ENCODE results near the gene SLITRK5.

The SLITRK5 gene

GRCh38 chr13:87677043-87677495 lies 5.9 kb downstream of the SLITRK5 start:
- no peak overlapping the region for H3K9ac ChIP-seq (ENCODE audit: low read length)
- H3K27me3 ChIP-seq (ENCODE audit: control insufficient read depth, insufficient read depth, low read length) = peaks cover 64% of the 10 kb centered on the region
- no peak overlapping the region for H3K4me3 ChIP-seq (ENCODE audit: low read length)
- H3K9me3 ChIP-seq (ENCODE audit: control insufficient read depth, low read length) = no peaks in the 10 kb centered on the region
- no peaks in the 10 kb centered on the region for H3K36me3 ChIP-seq (ENCODE audit: control insufficient read depth, insufficient read depth, low read length)
- H3K4me1 ChIP-seq (ENCODE audit: control insufficient read depth, insufficient read depth, low read length) = peaks cover 11% of the 10 kb centered on the region

GRCh38 chr13:87677496-87678371 lies 6.6 kb downstream of the SLITRK5 start:
- peaks cover 11% of the 10 kb centered on the region for H3K4me1 ChIP-seq (ENCODE audit: control insufficient read depth, insufficient read depth, low read length)
- H3K27me3 ChIP-seq (ENCODE audit: control insufficient read depth, insufficient read depth, low read length) = peaks cover 59% of the 10 kb centered on the region
- H3K9me3 ChIP-seq (ENCODE audit: control insufficient read depth, low read length) = no peaks in the 10 kb centered on the region
- no peaks in the 10 kb centered on the region for H3K36me3 ChIP-seq (ENCODE audit: control insufficient read depth, insufficient read depth, low read length)
- H3K9ac ChIP-seq (ENCODE audit: low read length) = no peak overlapping the region
- H3K4me3 ChIP-seq (ENCODE audit: low read length) = peak overlapping the region; percentile 44

GRCh38 chr13:87678372-87678752 lies 7.2 kb downstream of the SLITRK5 start:
- Histone ChIP-seq H3K27me3 (ENCODE audit: control insufficient read depth, insufficient read depth, low read length) (peaks cover 53% of the 10 kb centered on the region), H3K36me3 (ENCODE audit: control insufficient read depth, insufficient read depth, low read length) (no peaks in the 10 kb centered on the region), H3K4me3 (ENCODE audit: low read length) (peak overlapping the region; percentile 44), H3K9me3 (ENCODE audit: control insufficient read depth, low read length) (no peaks in the 10 kb centered on the region), H3K4me1 (ENCODE audit: control insufficient read depth, insufficient read depth, low read length) (peaks cover 11% of the 10 kb centered on the region), H3K9ac (ENCODE audit: low read length) (no peak overlapping the region)

- peaks cover 11% of the 10 kb centered on the region for H3K4me1 ChIP-seq (ENCODE audit: control insufficient read depth, insufficient read depth, low read length)
- H3K4me3 ChIP-seq (ENCODE audit: low read length) = no peak overlapping the region
- H3K9me3 ChIP-seq (ENCODE audit: control insufficient read depth, low read length) = no peaks in the 10 kb centered on the region
- H3K36me3 ChIP-seq (ENCODE audit: control insufficient read depth, insufficient read depth, low read length) = no peaks in the 10 kb centered on the region
- no peak overlapping the region for H3K9ac ChIP-seq (ENCODE audit: low read length)
- H3K27me3 ChIP-seq (ENCODE audit: control insufficient read depth, insufficient read depth, low read length) = peaks cover 34% of the 10 kb centered on the region
Measured at GRCh38 chr13:87680298-87680697, 9.1 kb downstream of the SLITRK5 start.

GRCh38 chr13:87684850-87685742 lies 13.9 kb downstream of the SLITRK5 start:
- Histone ChIP-seq H3K9ac (ENCODE audit: low read length) (no peak overlapping the region), H3K27me3 (ENCODE audit: control insufficient read depth, insufficient read depth, low read length) (no peaks in the 10 kb centered on the region), H3K4me1 (ENCODE audit: control insufficient read depth, insufficient read depth, low read length) (no peaks in the 10 kb centered on the region), H3K36me3 (ENCODE audit: control insufficient read depth, insufficient read depth, low read length) (no peaks in the 10 kb centered on the region), H3K9me3 (ENCODE audit: control insufficient read depth, low read length) (no peaks in the 10 kb centered on the region), H3K4me3 (ENCODE audit: low read length) (no peak overlapping the region)

GRCh38 chr13:87696458-87696857 lies 25.3 kb downstream of the SLITRK5 start:
- no peaks in the 10 kb centered on the region for H3K9me3 ChIP-seq (ENCODE audit: control insufficient read depth, low read length)
- H3K36me3 ChIP-seq (ENCODE audit: control insufficient read depth, insufficient read depth, low read length) = no peaks in the 10 kb centered on the region
- no peak overlapping the region for H3K9ac ChIP-seq (ENCODE audit: low read length)
- no peak overlapping the region for H3K4me3 ChIP-seq (ENCODE audit: low read length)
- no peaks in the 10 kb centered on the region for H3K27me3 ChIP-seq (ENCODE audit: control insufficient read depth, insufficient read depth, low read length)
- H3K4me1 ChIP-seq (ENCODE audit: control insufficient read depth, insufficient read depth, low read length) = no peaks in the 10 kb centered on the region

GRCh38 chr13:87698268-87698667 lies 27.1 kb downstream of the SLITRK5 start:
- Histone ChIP-seq H3K4me3 (ENCODE audit: low read length) (no peak overlapping the region), H3K36me3 (ENCODE audit: control insufficient read depth, insufficient read depth, low read length) (no peaks in the 10 kb centered on the region), H3K4me1 (ENCODE audit: control insufficient read depth, insufficient read depth, low read length) (no peaks in the 10 kb centered on the region), H3K27me3 (ENCODE audit: control insufficient read depth, insufficient read depth, low read length) (no peaks in the 10 kb centered on the region), H3K9ac (ENCODE audit: low read length) (no peak overlapping the region), H3K9me3 (ENCODE audit: control insufficient read depth, low read length) (no peaks in the 10 kb centered on the region)

GRCh38 chr13:87709947-87710346 lies 38.8 kb downstream of the SLITRK5 start:
- H3K9ac ChIP-seq (ENCODE audit: low read length) = no peak overlapping the region
- no peaks in the 10 kb centered on the region for H3K9me3 ChIP-seq (ENCODE audit: control insufficient read depth, low read length)
- H3K36me3 ChIP-seq (ENCODE audit: control insufficient read depth, insufficient read depth, low read length) = no peaks in the 10 kb centered on the region
- H3K4me1 ChIP-seq (ENCODE audit: control insufficient read depth, insufficient read depth, low read length) = no peaks in the 10 kb centered on the region
- no peak overlapping the region for H3K4me3 ChIP-seq (ENCODE audit: low read length)
- H3K27me3 ChIP-seq (ENCODE audit: control insufficient read depth, insufficient read depth, low read length) = no peaks in the 10 kb centered on the region

GRCh38 chr13:87712012-87712411 lies 40.8 kb downstream of the SLITRK5 start:
- H3K4me1 ChIP-seq (ENCODE audit: control insufficient read depth, insufficient read depth, low read length) = no peaks in the 10 kb centered on the region
- no peak overlapping the region for H3K4me3 ChIP-seq (ENCODE audit: low read length)
- no peaks in the 10 kb centered on the region for H3K36me3 ChIP-seq (ENCODE audit: control insufficient read depth, insufficient read depth, low read length)
- no peak overlapping the region for H3K9ac ChIP-seq (ENCODE audit: low read length)
- no peaks in the 10 kb centered on the region for H3K9me3 ChIP-seq (ENCODE audit: control insufficient read depth, low read length)
- no peaks in the 10 kb centered on the region for H3K27me3 ChIP-seq (ENCODE audit: control insufficient read depth, insufficient read depth, low read length)
